Measurements from ENCODE around the gene TRAF1.

The TRAF1 gene

DNA sequence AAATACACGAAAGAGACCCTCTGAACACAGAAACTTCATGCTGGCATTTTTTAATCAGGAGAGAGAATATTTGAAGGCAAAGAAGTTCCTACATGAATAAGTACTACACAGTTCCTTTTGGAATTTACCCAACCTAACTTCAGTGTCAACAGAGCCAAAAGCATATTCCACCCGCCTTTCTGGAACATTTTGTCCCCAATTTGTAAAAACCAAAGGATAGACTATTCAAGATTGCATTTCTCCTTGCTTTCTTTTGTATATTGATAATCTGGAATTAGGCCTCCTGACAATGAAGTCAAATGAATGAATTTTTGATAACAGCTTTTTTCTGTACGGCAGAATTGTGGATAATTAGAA is 39.4 kb upstream of the TRAF1 start:
- TF ChIP-seq, protein P1, sequence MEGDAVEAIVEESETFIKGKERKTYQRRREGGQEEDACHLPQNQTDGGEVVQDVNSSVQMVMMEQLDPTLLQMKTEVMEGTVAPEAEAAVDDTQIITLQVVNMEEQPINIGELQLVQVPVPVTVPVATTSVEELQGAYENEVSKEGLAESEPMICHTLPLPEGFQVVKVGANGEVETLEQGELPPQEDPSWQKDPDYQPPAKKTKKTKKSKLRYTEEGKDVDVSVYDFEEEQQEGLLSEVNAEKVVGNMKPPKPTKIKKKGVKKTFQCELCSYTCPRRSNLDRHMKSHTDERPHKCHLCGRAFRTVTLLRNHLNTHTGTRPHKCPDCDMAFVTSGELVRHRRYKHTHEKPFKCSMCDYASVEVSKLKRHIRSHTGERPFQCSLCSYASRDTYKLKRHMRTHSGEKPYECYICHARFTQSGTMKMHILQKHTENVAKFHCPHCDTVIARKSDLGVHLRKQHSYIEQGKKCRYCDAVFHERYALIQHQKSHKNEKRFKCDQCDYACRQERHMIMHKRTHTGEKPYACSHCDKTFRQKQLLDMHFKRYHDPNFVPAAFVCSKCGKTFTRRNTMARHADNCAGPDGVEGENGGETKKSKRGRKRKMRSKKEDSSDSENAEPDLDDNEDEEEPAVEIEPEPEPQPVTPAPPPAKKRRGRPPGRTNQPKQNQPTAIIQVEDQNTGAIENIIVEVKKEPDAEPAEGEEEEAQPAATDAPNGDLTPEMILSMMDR (IDR thresholded peaks at IDR 0.05; ENCODE audit: low read depth, low read length): no peak
- Histone ChIP-seq H3K36me3 (no peaks in the 10 kb centered on the region), H3K9me3 (ENCODE audit: severe bottlenecking) (no peaks in the 10 kb centered on the region), H3K27ac (no peak overlapping the region), H3K27me3 (ENCODE audit: insufficient read depth, low read depth, severe bottlenecking) (no peaks in the 10 kb centered on the region), H3K4me3 (ENCODE audit: low read depth, low read length) (no peak overlapping the region)
- no peak for DNase-seq

DNA sequence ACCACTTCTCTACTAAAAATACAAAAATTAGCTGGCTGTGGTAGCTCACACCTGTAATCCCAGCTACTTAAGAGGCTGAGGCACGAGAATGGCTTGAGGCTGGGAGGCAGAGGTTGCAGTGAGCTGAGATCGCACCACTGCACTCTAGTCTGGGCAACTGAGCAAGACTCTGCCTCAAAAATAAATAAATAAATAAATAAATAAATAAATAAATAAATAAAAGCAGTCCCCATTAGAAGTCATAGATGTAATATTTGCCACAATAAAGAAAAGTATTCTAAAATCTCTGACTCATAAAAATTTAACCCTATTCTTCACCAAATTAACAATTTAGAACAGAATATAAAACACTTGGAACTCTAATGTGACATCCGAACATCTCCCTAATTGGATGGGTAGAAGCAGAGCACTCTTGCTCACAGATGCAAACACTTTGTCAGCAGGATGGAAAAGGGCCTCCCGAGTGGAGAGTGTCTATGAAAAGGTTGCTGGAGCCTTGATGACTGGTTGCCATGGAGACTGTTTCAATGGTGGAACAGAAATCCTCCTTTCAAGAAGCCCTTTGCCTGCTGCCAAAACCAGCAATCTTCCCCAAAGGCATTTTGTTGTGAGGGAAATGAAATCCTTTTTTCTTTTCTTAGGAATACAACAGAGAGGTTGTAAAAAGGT is 38.9 kb upstream of the TRAF1 start:
- H3K27me3 ChIP-seq (ENCODE audit: insufficient read depth, low read depth, severe bottlenecking): no peaks in the 10 kb centered on the region
- no peaks in the 10 kb centered on the region for H3K9me3 ChIP-seq (ENCODE audit: severe bottlenecking)
- no peak overlapping the region for H3K27ac ChIP-seq
- TF ChIP-seq, protein P1 (IDR thresholded peaks at IDR 0.05; ENCODE audit: low read depth, low read length): no peak
- no peak overlapping the region for H3K4me3 ChIP-seq (ENCODE audit: low read depth, low read length)
- no peaks in the 10 kb centered on the region for H3K36me3 ChIP-seq
- DNase-seq: no peak

DNA sequence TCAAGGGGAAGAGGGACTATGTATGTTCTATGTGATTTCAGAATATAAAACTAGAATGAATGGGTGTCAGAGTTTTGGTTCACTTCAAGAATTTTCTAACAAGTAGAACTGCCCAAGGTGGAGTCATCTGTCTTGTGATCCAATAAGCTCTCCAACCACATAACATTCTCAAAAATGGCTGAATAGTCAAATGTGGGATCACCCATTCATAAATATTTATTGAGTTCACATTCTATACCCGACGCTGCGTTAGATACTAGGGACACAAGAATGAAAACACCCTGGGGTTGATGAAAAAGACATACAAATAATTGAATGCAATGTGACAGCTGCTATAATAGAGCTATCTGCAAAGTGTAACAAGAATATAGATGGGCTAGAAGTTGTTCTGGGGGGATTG is 35.3 kb upstream of the TRAF1 start:
- H3K36me3 ChIP-seq: no peaks in the 10 kb centered on the region
- no peak overlapping the region for H3K27ac ChIP-seq
- no peak overlapping the region for H3K4me3 ChIP-seq (ENCODE audit: low read depth, low read length)
- TF ChIP-seq, protein P1 (IDR thresholded peaks at IDR 0.05; ENCODE audit: low read depth, low read length): no peak
- H3K27me3 ChIP-seq (ENCODE audit: insufficient read depth, low read depth, severe bottlenecking): no peaks in the 10 kb centered on the region
- DNase-seq: no peak
- H3K9me3 ChIP-seq (ENCODE audit: severe bottlenecking): no peaks in the 10 kb centered on the region

DNA sequence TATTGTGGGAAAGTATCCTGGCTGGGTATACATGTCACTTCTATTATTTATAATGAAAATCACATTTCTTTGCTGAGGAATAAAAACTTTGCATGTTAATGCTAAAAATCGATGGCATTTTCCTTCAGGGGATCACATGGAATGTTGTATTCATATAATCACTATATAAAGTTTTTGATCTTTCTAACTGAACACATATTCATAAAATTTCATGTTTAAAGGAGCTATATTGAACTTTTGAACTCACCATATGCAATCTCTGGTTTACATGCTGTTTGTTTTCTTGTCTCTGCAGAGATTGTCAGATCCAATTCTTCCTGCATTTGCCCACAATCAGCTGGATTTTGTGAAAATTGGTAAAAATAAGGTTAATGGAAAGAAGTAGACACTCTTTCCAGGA is 33.4 kb upstream of the TRAF1 start:
- Histone ChIP-seq H3K4me3 (ENCODE audit: low read depth, low read length) (no peak overlapping the region), H3K27ac (no peak overlapping the region), H3K9me3 (ENCODE audit: severe bottlenecking) (no peaks in the 10 kb centered on the region), H3K36me3 (no peaks in the 10 kb centered on the region), H3K27me3 (ENCODE audit: insufficient read depth, low read depth, severe bottlenecking) (no peaks in the 10 kb centered on the region)
- no peak for DNase-seq
- TF ChIP-seq, protein P1 (IDR thresholded peaks at IDR 0.05; ENCODE audit: low read depth, low read length): no peak

DNA sequence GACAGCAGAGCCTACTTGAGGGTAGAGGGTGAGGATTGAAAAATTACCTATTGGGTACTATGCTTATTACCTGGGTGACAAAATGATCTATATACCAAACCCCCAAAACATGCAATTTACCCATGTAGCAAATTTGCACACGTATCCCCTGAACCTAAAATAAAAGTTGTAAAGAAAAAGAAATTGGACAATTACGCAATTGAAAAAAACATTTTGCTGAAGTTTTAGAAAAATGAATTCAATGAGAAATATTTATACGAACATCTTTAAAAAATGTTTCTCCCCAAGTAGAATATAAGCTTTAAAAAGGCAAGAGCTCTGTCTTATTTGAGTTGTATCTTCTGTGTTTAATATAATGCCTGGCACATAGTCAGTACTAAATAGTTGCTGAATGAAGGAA is 30.3 kb upstream of the TRAF1 start:
- Histone ChIP-seq H3K27ac (no peak overlapping the region), H3K36me3 (no peaks in the 10 kb centered on the region), H3K4me3 (ENCODE audit: low read depth, low read length) (no peak overlapping the region), H3K27me3 (ENCODE audit: insufficient read depth, low read depth, severe bottlenecking) (no peaks in the 10 kb centered on the region), H3K9me3 (ENCODE audit: severe bottlenecking) (no peaks in the 10 kb centered on the region)
- DNase-seq: no peak
- TF ChIP-seq, protein P1 (IDR thresholded peaks at IDR 0.05; ENCODE audit: low read depth, low read length): no peak

DNA sequence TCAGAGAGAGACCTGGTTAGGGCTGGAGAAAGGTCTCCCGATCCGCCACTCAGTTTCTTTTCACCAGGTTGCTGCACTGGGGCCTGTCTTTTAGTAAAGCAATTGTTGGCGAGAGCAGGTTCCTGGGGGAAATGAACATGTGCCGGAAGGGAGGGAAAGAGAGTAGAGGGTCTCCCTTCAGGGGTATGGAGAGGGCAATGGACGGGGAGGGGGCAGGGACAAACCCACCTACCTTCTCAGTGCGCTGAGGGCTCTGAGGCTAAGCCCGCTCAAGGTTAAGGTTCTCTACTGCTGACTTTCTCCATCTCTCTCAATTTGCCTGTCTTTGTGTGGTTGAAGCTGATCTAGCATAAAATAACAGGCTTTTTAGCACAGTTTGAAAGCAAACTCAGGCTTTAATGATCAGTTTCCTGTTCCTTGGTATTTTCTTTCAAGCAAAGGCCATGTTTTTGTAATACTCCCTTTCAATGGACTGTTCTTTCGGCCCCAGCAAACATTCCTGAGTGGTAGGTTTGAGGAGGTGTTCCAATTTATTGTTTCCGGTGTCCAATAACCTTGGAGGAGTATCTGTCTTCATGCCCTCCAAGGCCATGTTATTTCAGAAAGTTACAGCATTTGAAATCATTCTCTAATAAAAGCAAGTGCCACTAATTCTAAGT is 25.5 kb upstream of the TRAF1 start:
- no peak overlapping the region for H3K27ac ChIP-seq
- H3K9me3 ChIP-seq (ENCODE audit: severe bottlenecking): peaks cover 5% of the 10 kb centered on the region
- TF ChIP-seq, protein P1 (IDR thresholded peaks at IDR 0.05; ENCODE audit: low read depth, low read length): no peak
- H3K27me3 ChIP-seq (ENCODE audit: insufficient read depth, low read depth, severe bottlenecking): no peaks in the 10 kb centered on the region
- no peak for DNase-seq
- H3K36me3 ChIP-seq: no peaks in the 10 kb centered on the region
- no peak overlapping the region for H3K4me3 ChIP-seq (ENCODE audit: low read depth, low read length)
